Fibroblast of pulmonary artery (primary cell): Measurements from ENCODE around the gene PODXL.

Experiments
- DNase-seq: peaks from one replicate; pipeline ENCODE4 v3.0.0-alpha.2; 2010; ENCODE audit warnings: low read depth
- H3K4me3 ChIP-seq: replicated peaks from 2 replicates; pipeline ENCODE4 v1.5.1; 2011; ENCODE audit warnings: low read depth, mild to moderate bottlenecking, control low read depth, low read length, moderate library complexity
- CTCF ChIP-seq: IDR thresholded peaks from 2 replicates; pipeline ENCODE4 v1.5.1; 2011; ENCODE audit warnings: mild to moderate bottlenecking, control low read depth, low read length, inconsistent platforms; ENCODE audit errors: missing control alignments

The PODXL gene

GRCh38 chr7:131556909-131557651 lies 652 bp upstream of the PODXL start:
- no peak for DNase-seq
- TF ChIP-seq CTCF: no peak
- peak overlapping the region; percentile 50 for H3K4me3 ChIP-seq

- no peak for TF ChIP-seq CTCF
- no peak for DNase-seq
- peak overlapping the region; percentile 33 for H3K4me3 ChIP-seq
Measured at GRCh38 chr7:131555552-131556052, 826 bp downstream of the PODXL start.

- no peak for DNase-seq
- TF ChIP-seq CTCF: no peak
- no peak overlapping the region for H3K4me3 ChIP-seq
Measured at GRCh38 chr7:131554880-131555516, 1.4 kb downstream of the PODXL start.

- TF ChIP-seq CTCF: no peak
- no peak for DNase-seq
- no peak overlapping the region for H3K4me3 ChIP-seq
Measured at GRCh38 chr7:131553931-131554330, 2.5 kb downstream of the PODXL start.

DNA sequence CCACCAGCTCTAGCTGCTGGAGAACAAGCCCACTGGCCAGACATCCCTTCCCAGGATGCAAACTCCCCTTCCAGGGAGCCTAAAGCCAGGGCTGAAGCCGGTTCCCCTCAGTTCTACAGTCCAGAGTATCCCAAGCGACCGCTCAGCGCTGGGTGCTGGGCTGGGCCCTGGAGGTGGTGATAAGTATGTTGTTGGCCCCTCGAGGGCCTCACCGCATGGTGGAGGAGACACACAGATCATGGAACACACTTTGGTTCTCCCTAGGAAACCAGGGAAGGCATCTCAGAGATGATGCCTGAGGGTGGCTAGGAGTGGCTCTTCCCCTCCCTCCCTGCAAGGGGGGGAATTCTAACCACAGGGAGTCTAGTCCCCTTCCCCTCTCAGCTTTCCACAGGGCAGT lies 4.4 kb downstream of the PODXL start:
- no peak overlapping the region for H3K4me3 ChIP-seq
- no peak for TF ChIP-seq CTCF
- no peak for DNase-seq

DNA sequence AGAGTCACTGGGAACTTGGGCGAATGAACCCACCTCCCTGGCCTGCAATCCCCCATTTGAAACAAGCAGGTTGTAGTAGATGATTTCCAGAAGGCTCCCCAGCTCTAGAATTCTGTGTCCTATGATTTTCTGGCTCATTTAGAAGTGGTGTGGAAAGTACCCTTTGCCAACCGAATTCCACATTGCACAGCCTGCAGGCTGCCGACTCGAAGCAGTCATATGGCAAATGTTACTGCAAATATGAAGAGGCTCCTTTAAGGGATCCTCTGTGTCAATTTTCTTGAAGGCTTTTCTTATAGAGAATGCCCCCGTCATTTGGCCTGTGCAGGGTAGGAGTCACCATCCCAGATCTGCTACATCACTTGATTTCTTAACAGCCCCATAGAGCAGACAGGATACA lies 5.6 kb downstream of the PODXL start:
- TF ChIP-seq CTCF: no peak
- no peak for DNase-seq
- H3K4me3 ChIP-seq: no peak overlapping the region
